Upper lobe of left lung (tissue), 4 donors: Measurements from ENCODE around the gene STARD8.

Experiments
- EP300 ChIP-seq, 4 donors: sonication (generic); formaldehyde crosslinking; IDR thresholded peaks; one replicate each; pipeline ENCODE4 v1.5.1; 2017; ENCODE audit warnings: antibody characterized with exemption in 4 of 4, control low read depth in 2 of 4
- POLR2A ChIP-seq, 4 donors: fragments of 450-650 bp; IDR thresholded peaks; one replicate each; pipeline ENCODE4 v1.5.1; 2016 to 2017; ENCODE audit warnings: antibody characterized with exemption in 4 of 4, mild to moderate bottlenecking in 2 of 4
- POLR2AphosphoS5 ChIP-seq, 2 donors: sonication (generic); formaldehyde crosslinking; IDR thresholded peaks; one replicate each; pipeline ENCODE4 v1.5.1; 2017; ENCODE audit warnings: antibody characterized with exemption in 2 of 2
- TF ChIP-seq, protein P1 (sequence below), 6 experiments: fragments of 450-650 bp in 4 of 6; fragments of 200-600 bp in 2 of 6; sonication (generic) in 2 of 6; IDR thresholded peaks; one replicate each; pipeline ENCODE4 v1.5.1; 2016 to 2019; ENCODE audit warnings: antibody characterized with exemption in 6 of 6

DNA sequence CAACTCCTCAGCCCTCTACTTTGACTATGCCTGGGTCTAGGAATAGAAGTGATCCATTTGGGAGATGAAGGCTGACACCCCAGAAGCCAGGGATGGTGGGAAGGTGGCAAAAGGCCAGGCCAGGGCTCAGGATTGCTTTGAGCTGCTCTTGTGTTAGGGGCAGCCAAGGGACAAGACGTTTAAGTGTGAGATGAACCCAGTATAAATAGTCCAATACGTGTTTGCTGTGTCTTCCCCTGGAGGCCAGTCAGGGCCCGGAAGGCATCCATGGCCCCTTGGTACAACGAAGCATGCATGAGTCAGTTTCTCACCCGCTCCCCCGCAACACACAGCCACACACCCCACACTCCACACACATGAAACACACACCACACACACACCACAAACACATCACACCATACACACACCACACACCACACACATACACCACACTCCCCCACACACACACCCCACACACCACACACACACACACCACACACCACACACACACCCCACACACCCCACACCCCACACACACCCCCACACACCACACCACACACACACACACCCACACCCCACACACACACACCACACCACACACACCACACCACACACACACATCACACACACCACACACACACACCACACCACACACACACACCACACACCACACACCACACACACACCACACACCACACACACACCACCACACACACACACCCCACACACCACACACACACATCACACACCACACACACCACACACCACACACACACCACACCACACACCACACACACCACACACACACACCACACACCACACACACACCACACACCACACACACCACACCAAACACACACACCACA, 5.1 kb downstream of the STARD8 start:
- TF ChIP-seq POLR2A (IDR thresholded peaks at IDR 0.05): no peak
- TF ChIP-seq, protein P1, sequence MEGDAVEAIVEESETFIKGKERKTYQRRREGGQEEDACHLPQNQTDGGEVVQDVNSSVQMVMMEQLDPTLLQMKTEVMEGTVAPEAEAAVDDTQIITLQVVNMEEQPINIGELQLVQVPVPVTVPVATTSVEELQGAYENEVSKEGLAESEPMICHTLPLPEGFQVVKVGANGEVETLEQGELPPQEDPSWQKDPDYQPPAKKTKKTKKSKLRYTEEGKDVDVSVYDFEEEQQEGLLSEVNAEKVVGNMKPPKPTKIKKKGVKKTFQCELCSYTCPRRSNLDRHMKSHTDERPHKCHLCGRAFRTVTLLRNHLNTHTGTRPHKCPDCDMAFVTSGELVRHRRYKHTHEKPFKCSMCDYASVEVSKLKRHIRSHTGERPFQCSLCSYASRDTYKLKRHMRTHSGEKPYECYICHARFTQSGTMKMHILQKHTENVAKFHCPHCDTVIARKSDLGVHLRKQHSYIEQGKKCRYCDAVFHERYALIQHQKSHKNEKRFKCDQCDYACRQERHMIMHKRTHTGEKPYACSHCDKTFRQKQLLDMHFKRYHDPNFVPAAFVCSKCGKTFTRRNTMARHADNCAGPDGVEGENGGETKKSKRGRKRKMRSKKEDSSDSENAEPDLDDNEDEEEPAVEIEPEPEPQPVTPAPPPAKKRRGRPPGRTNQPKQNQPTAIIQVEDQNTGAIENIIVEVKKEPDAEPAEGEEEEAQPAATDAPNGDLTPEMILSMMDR (IDR thresholded peaks at IDR 0.05): no peak
- TF ChIP-seq EP300 (IDR thresholded peaks at IDR 0.05): no peak
- TF ChIP-seq POLR2AphosphoS5 (IDR thresholded peaks at IDR 0.05): no peak
